Spinal cord (tissue), 10 donors: ENCODE data around the gene LRRC4C. TPM values are rescaled to one million over a fixed set of nuclear protein-coding genes. Genes with fewer than 3 reads are reported as not detected.

Experiments used
- DNase-seq, 6 donors: peaks; one replicate each; pipeline versions ENCODE4 v3.0.0 to v3.0.0-alpha.2; 2013 to 2015; ENCODE audit warnings: low spot score in 6 of 6, low read depth in 4 of 6
- H3K27ac ChIP-seq: one replicate; pipeline ENCODE4 v1.5.1; 2013; ENCODE audit warnings: low read depth, low read length, control low read depth
- H3K27me3 ChIP-seq: one replicate; pipeline ENCODE4 v1.6.1; 2013; ENCODE audit warnings: low read length; ENCODE audit not compliant: control insufficient read depth, insufficient read depth
- H3K36me3 ChIP-seq: one replicate; pipeline ENCODE4 v1.6.1; 2013; ENCODE audit warnings: low read length; ENCODE audit not compliant: control insufficient read depth, insufficient read depth
- H3K4me1 ChIP-seq: one replicate; pipeline ENCODE4 v1.6.1; 2013; ENCODE audit warnings: low read length; ENCODE audit not compliant: control insufficient read depth, insufficient read depth
- H3K4me3 ChIP-seq: one replicate; pipeline ENCODE4 v1.5.1; 2013; ENCODE audit warnings: low read depth, low read length, control low read depth
- H3K9me3 ChIP-seq: one replicate; pipeline ENCODE4 v1.6.1; 2013; ENCODE audit warnings: low read length; ENCODE audit not compliant: control insufficient read depth, insufficient read depth
- WGBS: methylation state at CpG from one replicate; pipeline ENCODE4 v1.1.5; 2013; ENCODE audit warnings: missing lambda C conversion rate; ENCODE audit not compliant: insufficient coverage; 5-methylcytosine and 5-hydroxymethylcytosine counted together
- polyA plus RNA-seq, 2 donors: library from polyadenylated mRNA; unstranded; fragments of 120-200 nt; gene quantifications; one replicate each; pipeline ENCODE4 v1.2.1, GENCODE V29; 2013; ENCODE audit not compliant: insufficient read length in 2 of 2
- total RNA-seq, 2 donors: library from RNA; depleted of rRNA in 1 of 2; stranded (reverse); fragments of 120-200 nt in 1 of 2; fragments of >200 nt in 1 of 2; gene quantifications; one replicate each; pipeline versions ENCODE4 v1.2.3 to v1.2.4, GENCODE V29; 2013 to 2014
- donor health status: healthy.

The LRRC4C gene
- total and polyA plus RNA-seq, 4 donors = 25.6 to 54.9 (median 39.0) TPM

- Histone ChIP-seq H3K36me3 (no peaks in the 10 kb centered on the region), H3K4me1 (no peaks in the 10 kb centered on the region), H3K27me3 (no peaks in the 10 kb centered on the region), H3K9me3 (no peaks in the 10 kb centered on the region), H3K4me3 (no peak overlapping the region), H3K27ac (no peak overlapping the region)
- WGBS = no CpG with 5 or more reads among the region's 1 CpG
- peak in 2 of 6 donors; percentile 51 to 86 for DNase-seq
Observed at GRCh38 chr11:40129266-40129665, 1330.2 kb downstream of the LRRC4C start.

GRCh38 chr11:40125054-40125453 lies 1334.4 kb downstream of the LRRC4C start:
- peaks cover 1% of the 10 kb centered on the region for H3K9me3 ChIP-seq
- WGBS = 100% methylated on average over 1 of the region's 1 CpG
- no peak overlapping the region for H3K4me3 ChIP-seq
- peak in 1 of 6 donors; percentile 48 for DNase-seq
- H3K36me3 ChIP-seq = no peaks in the 10 kb centered on the region
- H3K27me3 ChIP-seq = no peaks in the 10 kb centered on the region
- H3K4me1 ChIP-seq = no peaks in the 10 kb centered on the region
- H3K27ac ChIP-seq = no peak overlapping the region

- no peak overlapping the region for H3K4me3 ChIP-seq
- no peak for DNase-seq
- H3K27ac ChIP-seq = no peak overlapping the region
- 94% methylated on average over 1 of the region's 1 CpG for WGBS
- no peaks in the 10 kb centered on the region for H3K27me3 ChIP-seq
- peaks cover 1% of the 10 kb centered on the region for H3K9me3 ChIP-seq
- H3K4me1 ChIP-seq = no peaks in the 10 kb centered on the region
- H3K36me3 ChIP-seq = peaks cover 7% of the 10 kb centered on the region
Observed at GRCh38 chr11:40119661-40120060, 1339.8 kb downstream of the LRRC4C start.

- Histone ChIP-seq H3K27me3 (no peaks in the 10 kb centered on the region), H3K4me1 (no peaks in the 10 kb centered on the region), H3K4me3 (no peak overlapping the region), H3K36me3 (peaks cover 12% of the 10 kb centered on the region), H3K9me3 (peaks cover 1% of the 10 kb centered on the region), H3K27ac (no peak overlapping the region)
- DNase-seq = peak in 1 of 6 donors; percentile 24
- 76% methylated on average over 2 of the region's 2 CpGs for WGBS
Observed at GRCh38 chr11:40118780-40119179, 1340.7 kb downstream of the LRRC4C start.

GRCh38 chr11:40118026-40118425 lies 1341.4 kb downstream of the LRRC4C start:
- Histone ChIP-seq H3K9me3 (no peaks in the 10 kb centered on the region), H3K4me3 (no peak overlapping the region), H3K36me3 (peaks cover 12% of the 10 kb centered on the region), H3K27me3 (no peaks in the 10 kb centered on the region), H3K4me1 (no peaks in the 10 kb centered on the region), H3K27ac (no peak overlapping the region)
- DNase-seq = no peak
- WGBS = no CpG with 5 or more reads among the region's 1 CpG

- no peak overlapping the region for H3K27ac ChIP-seq
- H3K4me1 ChIP-seq = no peaks in the 10 kb centered on the region
- no peak for DNase-seq
- no peaks in the 10 kb centered on the region for H3K27me3 ChIP-seq
- peaks cover 2% of the 10 kb centered on the region for H3K9me3 ChIP-seq
- H3K4me3 ChIP-seq = no peak overlapping the region
- WGBS = 76% methylated on average over 5 of the region's 5 CpGs
- no peaks in the 10 kb centered on the region for H3K36me3 ChIP-seq
Observed at GRCh38 chr11:40104941-40105550, 1354.4 kb downstream of the LRRC4C start.

- H3K27me3 ChIP-seq = no peaks in the 10 kb centered on the region
- peaks cover 2% of the 10 kb centered on the region for H3K9me3 ChIP-seq
- H3K4me3 ChIP-seq = no peak overlapping the region
- H3K27ac ChIP-seq = no peak overlapping the region
- DNase-seq = no peak
- no peaks in the 10 kb centered on the region for H3K36me3 ChIP-seq
- peaks cover 2% of the 10 kb centered on the region for H3K4me1 ChIP-seq
- 100% methylated on average over 3 of the region's 5 CpGs for WGBS
Observed at GRCh38 chr11:40100781-40101180, 1358.7 kb downstream of the LRRC4C start.

GRCh38 chr11:40100162-40100553 lies 1359.3 kb downstream of the LRRC4C start:
- Histone ChIP-seq H3K9me3 (peaks cover 2% of the 10 kb centered on the region), H3K27me3 (no peaks in the 10 kb centered on the region), H3K27ac (no peak overlapping the region), H3K4me1 (peaks cover 2% of the 10 kb centered on the region), H3K4me3 (no peak overlapping the region), H3K36me3 (no peaks in the 10 kb centered on the region)
- no peak for DNase-seq
- 96% methylated on average over 4 of the region's 5 CpGs for WGBS

- H3K36me3 ChIP-seq = no peaks in the 10 kb centered on the region
- 81% methylated on average over 7 of the region's 13 CpGs for WGBS
- H3K9me3 ChIP-seq = peaks cover 2% of the 10 kb centered on the region
- no peak for DNase-seq
- H3K27ac ChIP-seq = no peak overlapping the region
- no peak overlapping the region for H3K4me3 ChIP-seq
- H3K27me3 ChIP-seq = no peaks in the 10 kb centered on the region
- H3K4me1 ChIP-seq = peaks cover 2% of the 10 kb centered on the region
Observed at GRCh38 chr11:40099426-40100161, 1359.9 kb downstream of the LRRC4C start.

- Histone ChIP-seq H3K4me1 (peaks cover 2% of the 10 kb centered on the region), H3K36me3 (no peaks in the 10 kb centered on the region), H3K4me3 (no peak overlapping the region), H3K27me3 (no peaks in the 10 kb centered on the region), H3K9me3 (no peaks in the 10 kb centered on the region), H3K27ac (no peak overlapping the region)
- DNase-seq = no peak
- no CpG with 5 or more reads among the region's 1 CpG for WGBS
Observed at GRCh38 chr11:40095446-40095845, 1364.0 kb downstream of the LRRC4C start.
